ENCODE data around the gene MITF.

The MITF gene

GRCh38 chr3:69729147-69729919 lies 9.9 kb upstream of the MITF start:
- no peak for DNase-seq

- DNase-seq = no peak
Observed at GRCh38 chr3:69731080-69731479, 8.2 kb upstream of the MITF start.

- no peak for DNase-seq
Observed at GRCh38 chr3:69735893-69736292, 3.4 kb upstream of the MITF start.

GRCh38 chr3:69737392-69737791 lies 1.9 kb upstream of the MITF start:
- DNase-seq = no peak

GRCh38 chr3:69738315-69738714 lies 949 bp upstream of the MITF start:
- no peak for DNase-seq

DNA sequence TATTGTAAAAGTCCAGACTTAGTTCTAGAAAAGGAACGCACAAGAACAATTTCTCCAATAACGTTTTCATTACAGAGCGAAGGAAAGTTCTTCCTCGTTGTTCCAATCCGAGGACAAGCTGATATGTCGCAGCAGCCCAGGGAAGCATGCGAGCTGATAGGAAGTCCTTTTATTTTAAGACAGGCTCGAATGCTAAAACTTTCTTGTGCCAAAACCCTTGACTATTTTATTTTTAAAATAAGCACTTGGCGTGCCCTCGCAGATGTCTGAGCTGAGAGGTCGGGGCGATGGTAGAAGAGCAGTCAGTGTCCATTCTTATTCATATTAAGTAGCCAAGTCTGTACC lies 433 bp upstream of the MITF start:
- DNase-seq = no peak

- DNase-seq = no peak
Observed at GRCh38 chr3:69740103-69741021, 1.1 kb downstream of the MITF start.

- DNase-seq = no peak
Observed at GRCh38 chr3:69741032-69741767, 1.9 kb downstream of the MITF start.

- DNase-seq = no peak
Observed at GRCh38 chr3:69742391-69742790, 3.1 kb downstream of the MITF start.

DNA sequence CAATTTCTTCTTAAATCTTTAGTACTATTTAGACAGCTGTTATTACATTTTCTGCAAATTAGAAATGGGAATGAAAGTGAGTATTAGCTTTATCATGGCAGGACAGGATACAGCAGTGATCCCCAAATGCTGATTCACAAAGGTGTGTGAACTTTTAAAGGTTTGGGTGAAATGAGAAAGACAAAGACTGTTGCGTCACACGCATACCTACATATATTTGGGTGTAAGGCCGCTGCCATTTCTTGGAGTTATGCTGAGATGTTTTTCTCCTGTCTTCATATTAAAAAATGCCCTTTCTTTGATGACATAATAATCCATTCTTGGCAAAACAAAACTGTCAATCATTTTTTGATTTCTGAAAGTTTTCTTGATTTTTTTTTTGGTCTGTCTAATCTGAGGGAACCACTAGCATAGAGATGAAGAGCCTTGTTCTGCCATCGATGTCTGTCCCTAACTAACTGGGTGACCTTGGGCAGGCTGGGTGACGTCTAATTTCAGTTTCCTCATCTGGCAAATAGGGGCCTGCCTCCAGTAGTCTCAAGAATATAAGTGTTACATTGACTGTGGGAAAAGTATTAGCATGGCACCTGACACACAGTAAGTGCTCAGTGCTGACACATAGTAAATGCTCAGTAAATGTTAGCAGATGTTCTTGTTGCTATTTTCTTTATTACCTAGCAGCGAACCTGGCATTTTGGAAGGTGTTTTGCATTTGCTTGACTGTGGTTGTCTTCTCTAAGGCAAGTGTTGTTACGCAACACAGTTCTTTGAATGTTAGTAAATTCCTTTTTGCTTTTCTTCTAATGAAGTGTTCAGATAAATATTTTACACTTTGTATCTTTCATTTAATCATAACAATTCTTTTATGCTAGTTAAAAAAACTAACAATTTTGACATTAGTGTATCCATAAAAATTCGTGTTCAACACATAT lies 5.0 kb downstream of the MITF start:
- DNase-seq = no peak

GRCh38 chr3:69745505-69745904 lies 6.2 kb downstream of the MITF start:
- no peak for DNase-seq

DNA sequence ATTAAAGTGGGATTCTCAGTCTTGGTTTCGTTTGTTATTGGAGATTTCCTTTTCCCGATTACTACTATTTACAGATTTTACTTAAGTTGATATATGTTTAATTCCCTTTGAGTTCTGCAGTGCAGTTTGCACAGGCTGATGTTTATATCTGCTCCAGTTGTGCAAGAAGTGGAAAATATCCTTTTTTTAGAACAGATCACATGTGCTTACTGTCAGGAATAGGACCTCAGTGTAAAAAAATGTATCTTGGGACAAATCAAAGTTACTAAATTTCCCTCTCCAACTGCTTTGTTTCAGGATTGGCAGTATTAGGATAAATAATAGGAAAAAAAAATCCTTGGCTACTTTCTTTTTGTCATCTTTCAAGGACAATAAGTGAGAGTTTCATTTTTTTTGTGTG lies 6.9 kb downstream of the MITF start:
- no peak for DNase-seq

DNA sequence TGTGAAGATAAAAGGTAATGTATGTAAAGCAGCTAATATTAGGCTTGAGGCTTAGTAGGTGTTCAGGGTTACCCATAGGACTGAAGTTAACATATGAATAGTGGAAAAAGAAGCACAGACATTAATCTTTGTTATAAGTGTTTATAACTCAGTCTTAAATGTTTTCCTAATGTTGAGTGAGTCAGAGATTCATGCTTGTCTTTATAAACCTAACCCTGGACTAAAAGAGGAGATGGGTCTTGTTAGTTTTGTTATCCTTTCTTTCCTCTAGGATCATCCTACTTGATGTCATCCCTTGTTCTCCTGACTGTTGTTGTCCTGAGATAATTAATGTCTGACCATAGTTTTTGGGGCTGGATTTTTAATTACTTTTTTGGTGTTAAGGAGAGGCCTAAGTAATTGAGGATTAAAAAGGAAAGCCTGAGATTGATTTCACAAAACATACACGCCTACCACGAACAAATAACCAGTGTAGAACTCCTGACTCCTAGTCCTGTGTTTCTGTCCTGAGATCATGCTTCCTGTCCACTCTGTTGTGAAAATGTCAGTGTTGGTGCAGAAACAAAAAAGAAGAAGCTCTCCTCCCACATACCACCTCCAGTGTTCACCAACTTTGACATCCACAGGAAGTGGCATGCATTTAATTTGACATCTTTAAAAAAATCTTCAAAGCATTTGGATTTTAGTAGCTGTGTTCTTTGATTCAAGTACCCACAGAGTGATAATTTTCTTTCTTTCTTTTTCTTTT lies 8.4 kb downstream of the MITF start:
- DNase-seq = no peak

- no peak for DNase-seq
Observed at GRCh38 chr3:69748503-69748902, 9.2 kb downstream of the MITF start.

DNA sequence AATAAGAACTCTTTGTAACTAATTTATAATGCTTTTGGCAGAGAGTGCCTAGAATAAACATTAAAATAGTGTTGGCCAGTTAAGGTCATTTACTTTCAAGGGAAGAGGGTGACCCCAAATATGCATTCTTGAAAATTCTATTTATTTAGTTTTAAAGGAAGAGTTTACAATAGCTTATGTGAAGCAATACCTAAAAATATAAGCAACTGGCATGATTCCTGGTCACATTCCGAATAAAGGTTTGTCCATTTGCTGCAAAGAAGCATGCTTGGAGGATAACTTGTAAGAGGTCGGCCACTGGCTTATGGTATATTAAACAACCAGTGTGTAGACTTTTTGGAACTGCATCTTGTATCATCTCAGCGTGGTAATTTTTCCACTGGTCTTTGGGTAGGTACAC lies 10.2 kb downstream of the MITF start:
- no peak for DNase-seq

GRCh38 chr3:69750549-69750948 lies 11.3 kb downstream of the MITF start:
- DNase-seq = no peak

DNA sequence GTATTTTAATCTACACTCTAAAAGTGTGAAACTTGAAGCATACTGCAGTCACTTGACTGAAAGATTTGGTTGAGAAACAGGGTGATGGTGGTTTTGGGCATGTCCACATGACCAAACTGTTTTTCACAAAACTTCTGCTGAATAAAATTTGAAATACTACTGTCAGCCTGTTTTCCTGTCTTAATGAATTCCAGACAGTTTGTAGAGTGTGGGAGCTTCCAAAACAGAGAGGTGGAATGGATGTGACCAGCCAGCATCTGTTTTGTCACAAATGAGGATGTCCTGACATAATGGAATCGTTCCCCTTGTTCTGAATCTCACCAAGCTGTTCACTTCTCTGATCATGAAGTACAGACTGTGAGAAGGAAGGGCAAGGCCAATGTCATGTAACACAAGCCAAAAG lies 11.8 kb downstream of the MITF start:
- DNase-seq = no peak

GRCh38 chr3:69752241-69752640 lies 13.0 kb downstream of the MITF start:
- DNase-seq = no peak

GRCh38 chr3:69753179-69753775 lies 14.0 kb downstream of the MITF start:
- DNase-seq = no peak

- no peak for DNase-seq
Observed at GRCh38 chr3:69755795-69756194, 16.5 kb downstream of the MITF start.
